ENCODE measurements around the gene VAMP2.

Gene VAMP2

DNA sequence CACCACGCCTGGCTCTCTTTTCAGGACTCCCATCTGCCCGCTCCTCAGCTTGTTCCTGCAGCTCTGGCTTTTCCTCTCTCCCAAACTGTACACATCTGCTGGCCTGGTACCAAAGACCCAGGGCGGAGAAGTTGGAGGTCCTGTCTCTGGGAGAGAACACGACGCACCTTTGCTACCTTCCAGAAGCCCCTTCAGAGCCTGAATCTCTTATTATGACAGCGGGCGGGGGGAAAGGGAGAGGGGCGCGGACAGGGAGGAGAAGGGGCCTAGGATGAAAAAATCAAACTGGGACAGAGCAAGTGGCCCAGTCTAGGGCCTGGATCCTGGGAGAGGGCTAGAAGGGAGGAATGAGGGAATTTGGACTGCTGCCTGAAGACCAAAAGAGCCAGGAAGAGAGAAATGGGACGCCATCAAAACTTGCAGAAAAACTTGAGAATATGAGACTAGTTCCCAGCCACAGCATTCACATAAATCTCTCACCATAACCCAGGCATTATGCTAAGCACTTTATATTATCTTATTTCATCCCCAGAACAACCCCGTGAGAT is 8.1 kb downstream of the VAMP2 start:
- DNase-seq = no peak

DNA sequence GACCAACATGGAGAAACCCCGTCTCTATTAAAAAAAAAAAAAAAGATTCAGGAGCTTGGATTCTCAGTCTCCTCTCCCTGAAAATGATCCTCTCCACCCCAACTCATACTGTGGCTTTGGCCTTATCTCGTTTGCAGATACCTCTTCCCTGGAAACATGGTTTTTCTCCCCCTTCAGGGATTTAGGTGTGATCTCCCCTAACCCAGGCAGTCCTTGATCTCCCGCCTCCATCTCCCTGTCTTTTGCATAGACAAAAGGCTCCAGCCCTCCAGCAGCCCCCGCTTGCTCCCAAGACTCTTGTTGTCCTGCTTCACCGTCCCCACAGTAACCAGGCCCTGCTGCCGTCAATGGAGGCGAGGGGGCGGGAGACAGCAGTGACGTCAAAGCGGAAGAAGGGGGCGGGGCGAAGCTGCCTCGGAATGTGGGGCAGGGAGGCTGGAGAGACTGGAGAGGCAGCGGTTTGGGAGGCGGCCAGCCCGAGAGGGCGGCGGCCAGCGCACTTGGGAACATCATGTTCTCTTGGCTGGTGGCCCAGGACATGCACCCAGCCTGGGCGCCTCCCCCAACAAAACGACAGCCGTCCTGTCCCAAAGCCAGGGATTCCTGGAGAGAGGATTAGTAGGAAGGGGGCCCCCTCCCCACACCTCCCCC is 8.7 kb downstream of the VAMP2 start:
- DNase-seq = peak; percentile 95

- peak; percentile 58 for DNase-seq
Observed at GRCh38 chr17:8153525-8153956, 9.2 kb downstream of the VAMP2 start.

DNA sequence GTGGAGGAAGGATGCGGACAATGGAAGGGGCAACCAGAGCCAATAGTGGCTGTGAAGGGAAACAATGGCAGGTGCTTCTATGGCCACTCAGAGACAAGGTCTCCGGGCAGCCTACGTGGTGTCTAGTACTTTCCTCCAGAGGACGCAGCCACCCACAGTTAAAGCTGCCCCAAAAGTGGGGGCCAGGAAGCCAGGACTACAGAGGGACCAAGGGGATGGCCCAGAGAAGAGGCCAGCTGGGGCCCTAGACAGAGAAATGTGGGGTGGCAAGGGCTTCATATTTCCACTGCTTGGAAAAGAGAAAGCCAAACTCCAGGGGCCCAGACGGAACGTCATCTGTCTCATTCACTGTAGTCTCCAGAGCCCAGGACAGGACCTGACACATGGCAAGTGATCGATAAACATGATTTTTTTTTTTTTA is 9.7 kb downstream of the VAMP2 start:
- peak; percentile 19 for DNase-seq

DNA sequence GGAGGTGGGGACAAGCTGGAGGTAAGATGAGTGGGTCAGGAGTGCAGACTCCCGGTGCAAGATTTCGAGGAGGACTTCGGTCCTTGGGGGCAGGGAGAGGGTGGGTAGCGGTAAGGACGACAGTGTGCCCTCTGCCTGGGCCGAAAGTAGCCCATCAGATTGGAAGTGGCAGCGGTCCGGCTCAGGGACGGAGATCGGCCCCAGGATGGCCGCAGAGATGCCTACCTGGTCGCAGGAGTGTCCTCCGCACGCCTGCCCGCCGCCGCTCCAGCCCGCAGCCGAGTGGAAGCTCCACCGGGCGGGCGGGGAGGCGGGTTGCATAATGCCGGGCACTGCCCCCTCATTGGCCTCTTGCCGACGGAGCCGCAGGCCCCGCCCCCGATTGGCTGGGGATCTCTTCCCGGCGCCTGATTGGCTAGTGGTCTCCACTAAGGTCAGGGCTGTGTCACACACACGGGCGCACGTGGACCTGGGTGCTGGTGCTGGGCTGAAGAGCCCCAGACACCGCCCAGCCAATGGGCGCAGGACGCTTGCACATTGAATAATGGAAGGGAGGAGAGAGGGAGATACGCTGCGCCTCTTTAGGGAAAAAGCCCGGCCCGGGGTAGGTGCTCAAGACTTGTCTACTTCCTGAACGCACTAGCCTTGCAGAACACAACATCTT is 10.5 kb downstream of the VAMP2 start, which contains the start of gene PER1:
Gene PER1, minus strand, starts transcription at position 293 of the 664 bp plus-strand sequence. CDS start 1,698 bp downstream, outside the sequence.
- peak; percentile 94 for DNase-seq

GRCh38 chr17:8151641-8152111 is 11.1 kb downstream of the VAMP2 start:
- DNase-seq = peak; percentile 56

GRCh38 chr17:8151120-8151640 is 11.6 kb downstream of the VAMP2 start:
- DNase-seq = peak; percentile 94

DNA sequence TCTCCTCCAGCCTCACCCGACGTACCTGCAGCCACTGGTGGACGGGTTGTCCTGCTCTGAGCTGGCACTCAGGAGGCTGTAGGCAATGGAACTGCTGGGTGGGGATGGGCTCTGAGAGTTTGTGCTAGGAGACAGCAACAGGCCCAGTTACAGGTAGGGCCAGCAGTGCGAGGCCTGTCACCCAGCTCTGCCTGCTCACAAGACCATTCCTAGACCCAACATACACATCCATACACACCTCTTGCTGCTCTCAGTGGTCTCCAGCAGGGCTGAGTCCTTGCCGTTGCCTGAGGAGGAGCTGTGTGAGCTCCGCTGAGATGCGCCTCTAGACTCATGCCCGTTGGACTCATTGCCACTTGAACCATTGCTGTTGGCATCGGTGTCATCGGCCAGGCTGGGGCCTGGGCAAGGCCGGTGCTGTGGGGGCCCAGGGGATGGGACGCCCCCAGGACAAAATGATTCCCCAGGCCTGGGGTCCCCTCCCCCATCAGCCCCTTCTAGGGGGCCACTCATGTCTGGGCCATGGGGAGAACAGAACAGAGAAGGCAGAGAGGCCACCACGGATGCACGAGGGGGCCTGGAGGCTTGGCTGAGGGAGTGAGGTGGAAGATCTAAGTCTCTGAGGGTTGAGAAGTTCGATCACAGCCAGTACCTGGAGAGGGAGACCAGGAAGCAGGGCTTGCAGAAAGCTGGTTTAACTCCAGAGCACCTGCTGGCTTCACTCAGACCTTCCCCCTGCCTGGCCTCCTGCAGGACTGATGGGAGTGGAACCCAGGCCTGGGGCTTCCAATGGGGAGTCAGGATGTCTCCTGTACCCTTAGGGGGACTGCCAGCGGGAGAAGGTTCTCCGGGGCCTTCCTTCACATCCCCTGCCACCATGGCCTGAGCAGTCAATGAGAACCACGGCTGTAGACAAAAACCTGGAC is 12.3 kb downstream of the VAMP2 start:
- DNase-seq = peak; percentile 20

GRCh38 chr17:8149419-8150193 is 13.1 kb downstream of the VAMP2 start:
- peak; percentile 7 for DNase-seq

DNA sequence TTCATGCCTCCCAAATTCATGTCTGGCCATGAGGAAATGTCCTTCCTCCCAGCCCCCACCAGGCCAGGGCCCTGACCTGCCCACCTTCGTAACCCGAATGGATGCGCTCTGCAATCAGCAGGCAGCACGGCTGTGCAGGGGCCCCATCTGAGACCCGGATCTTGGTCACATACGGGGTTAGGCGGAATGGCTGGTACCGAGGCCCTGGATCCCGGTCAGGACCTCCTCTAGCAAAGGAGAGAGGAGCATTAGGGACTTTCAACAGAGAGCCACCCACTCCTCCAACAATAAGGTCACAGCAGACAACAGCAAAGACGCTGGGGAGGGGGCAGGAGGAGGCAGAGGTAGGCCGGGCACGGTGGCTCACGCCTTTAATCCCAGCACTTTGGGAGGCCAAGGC is 14.2 kb downstream of the VAMP2 start:
- no peak for DNase-seq

DNA sequence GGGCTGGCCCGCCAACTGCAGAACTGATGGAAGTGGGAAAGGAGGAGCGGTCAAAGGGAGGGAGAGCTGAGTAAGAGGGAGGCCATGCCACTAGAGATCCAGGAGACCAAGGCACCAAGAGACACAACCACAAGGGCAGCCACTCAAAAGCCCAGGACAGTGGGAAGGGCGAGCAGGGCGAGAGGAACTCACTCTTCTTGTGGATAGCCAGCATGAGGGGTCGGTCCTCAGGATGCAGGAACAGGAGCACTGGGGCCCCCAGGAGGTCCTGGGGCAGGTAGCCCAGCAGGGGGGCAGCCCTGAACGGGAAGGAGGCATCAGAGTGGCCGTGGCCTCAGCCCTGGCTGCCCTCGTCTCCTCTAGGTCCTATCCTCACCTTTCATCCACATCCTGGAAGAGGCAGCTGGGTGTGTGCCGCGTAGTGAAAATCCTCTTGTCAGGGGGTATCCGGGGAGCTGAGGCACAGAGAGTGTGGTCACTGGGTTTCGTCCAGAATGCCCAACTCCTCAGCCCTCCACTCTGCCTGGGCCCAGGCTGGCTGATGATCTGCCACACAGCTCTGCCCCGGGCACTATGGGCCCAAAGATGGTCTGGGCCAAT is 14.8 kb downstream of the VAMP2 start:
- peak; percentile 12 for DNase-seq

DNA sequence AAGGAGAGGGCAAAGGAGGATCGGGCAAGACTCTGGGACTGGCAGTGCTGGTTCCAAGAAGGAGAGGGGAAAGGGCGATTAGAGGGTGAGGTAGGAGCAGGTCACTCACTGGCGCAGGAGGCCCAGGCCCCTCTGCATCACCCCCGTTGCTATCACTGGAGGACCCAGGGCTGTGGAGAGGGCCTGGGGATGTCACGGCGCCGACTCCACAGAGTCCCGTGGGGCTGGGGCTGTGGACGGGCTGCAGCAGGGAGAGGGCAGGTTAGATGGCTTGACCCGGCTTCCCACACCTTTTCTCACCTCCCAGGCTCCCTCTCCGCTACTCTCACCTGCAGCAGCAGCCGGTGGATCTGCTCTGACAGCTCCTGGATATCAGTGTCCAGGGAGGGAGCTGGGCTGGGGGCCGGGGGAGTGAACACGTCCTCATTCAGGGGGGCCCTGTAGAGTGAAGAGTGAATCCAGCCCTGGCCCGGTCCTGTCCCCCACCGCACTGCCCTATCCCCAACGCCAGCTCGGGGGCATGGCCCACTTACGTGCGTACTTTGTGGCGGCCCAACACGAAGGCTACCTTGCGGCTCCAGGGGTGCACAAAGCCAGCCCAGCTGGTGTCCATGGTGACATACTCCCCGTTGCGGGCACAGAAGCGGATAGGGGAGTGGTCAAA is 15.5 kb downstream of the VAMP2 start:
- peak; percentile 5 for DNase-seq

- peak; percentile 8 for DNase-seq
Observed at GRCh38 chr17:8146381-8147140, 16.2 kb downstream of the VAMP2 start.

GRCh38 chr17:8145811-8146210 is 16.9 kb downstream of the VAMP2 start:
- no peak for DNase-seq

GRCh38 chr17:8144401-8145231 is 18.1 kb downstream of the VAMP2 start:
- peak; percentile 19 for DNase-seq

GRCh38 chr17:8143581-8144400 is 19.0 kb downstream of the VAMP2 start:
- peak; percentile 29 for DNase-seq

- peak; percentile 28 for DNase-seq
Observed at GRCh38 chr17:8142887-8143580, 19.7 kb downstream of the VAMP2 start.

Measured in CD4-positive, alpha-beta T cell treated with Interleukin-21 for 1 hour (primary cell).